GM12801 (cell line): ENCODE results near the gene RTN4IP1.

Experiments used
- TF ChIP-seq, protein P1 (sequence below): IDR thresholded peaks from one replicate; pipeline ENCODE4 v1.5.1; 2011; ENCODE audit warnings: control low read depth; ENCODE audit not compliant: insufficient read length; ENCODE audit errors: extremely low read depth

The RTN4IP1 gene

DNA sequence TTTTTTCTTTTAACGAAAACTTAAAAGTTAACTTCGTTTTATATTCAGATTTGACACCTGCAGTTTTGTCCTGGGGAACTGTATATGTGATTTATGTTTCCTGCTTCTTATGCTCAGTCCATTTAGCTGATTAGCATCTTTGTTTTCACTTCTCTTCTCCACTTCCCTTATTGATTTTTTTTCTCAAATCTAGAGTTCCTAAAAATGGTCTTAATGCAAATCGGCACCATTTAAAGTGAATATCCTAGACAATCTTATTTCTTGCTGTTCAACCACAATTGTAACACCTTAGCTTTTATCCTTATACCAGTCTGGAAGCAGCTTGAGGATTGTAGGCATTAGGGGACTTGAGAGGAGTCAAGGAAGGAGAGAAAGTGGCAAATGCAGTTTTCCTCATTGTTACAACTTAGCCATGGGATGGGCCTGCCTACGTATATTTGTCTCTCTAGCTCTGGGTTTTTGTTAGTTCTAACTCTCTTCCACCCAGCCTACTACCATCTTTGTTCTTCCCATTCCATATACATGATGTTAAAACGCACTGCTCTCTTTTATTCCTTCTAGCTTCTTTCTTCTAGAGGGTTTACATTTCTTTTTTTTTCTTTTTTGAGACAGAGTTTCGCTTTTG is 8.5 kb upstream of the RTN4IP1 start:
- TF ChIP-seq, protein P1, sequence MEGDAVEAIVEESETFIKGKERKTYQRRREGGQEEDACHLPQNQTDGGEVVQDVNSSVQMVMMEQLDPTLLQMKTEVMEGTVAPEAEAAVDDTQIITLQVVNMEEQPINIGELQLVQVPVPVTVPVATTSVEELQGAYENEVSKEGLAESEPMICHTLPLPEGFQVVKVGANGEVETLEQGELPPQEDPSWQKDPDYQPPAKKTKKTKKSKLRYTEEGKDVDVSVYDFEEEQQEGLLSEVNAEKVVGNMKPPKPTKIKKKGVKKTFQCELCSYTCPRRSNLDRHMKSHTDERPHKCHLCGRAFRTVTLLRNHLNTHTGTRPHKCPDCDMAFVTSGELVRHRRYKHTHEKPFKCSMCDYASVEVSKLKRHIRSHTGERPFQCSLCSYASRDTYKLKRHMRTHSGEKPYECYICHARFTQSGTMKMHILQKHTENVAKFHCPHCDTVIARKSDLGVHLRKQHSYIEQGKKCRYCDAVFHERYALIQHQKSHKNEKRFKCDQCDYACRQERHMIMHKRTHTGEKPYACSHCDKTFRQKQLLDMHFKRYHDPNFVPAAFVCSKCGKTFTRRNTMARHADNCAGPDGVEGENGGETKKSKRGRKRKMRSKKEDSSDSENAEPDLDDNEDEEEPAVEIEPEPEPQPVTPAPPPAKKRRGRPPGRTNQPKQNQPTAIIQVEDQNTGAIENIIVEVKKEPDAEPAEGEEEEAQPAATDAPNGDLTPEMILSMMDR, result no peak

DNA sequence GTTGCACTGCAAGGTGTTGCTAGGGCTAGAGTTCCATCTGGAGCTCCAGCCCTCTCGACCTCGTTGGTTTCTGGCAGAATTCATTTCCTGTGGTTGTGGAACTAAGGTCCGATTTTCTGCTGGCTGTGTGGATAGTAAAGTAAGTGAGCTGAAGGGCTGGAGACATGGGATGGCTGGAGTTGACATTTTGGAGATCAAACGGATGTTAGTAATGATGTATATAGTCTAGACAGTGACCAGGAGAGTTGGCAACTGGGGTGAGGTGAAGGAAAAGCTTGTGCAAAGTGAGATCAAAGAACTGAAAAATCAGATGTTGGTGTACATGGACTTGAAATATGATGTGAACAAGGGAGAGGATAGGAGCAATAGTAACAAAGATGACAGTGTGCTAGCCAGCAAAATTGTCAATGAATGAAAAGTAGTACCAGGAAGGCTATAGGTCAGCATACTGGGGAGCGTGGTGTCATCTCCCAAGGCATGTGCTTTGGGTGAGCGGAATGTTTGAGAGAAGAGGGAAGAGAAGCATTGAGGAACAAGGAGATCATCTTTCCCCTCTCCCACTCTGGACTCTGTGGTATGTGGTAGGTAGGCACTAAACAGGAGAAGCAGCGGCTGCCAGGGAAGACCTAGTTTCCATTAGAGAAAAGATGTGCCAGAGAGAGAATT is 7.9 kb upstream of the RTN4IP1 start:
- TF ChIP-seq, protein P1, result no peak

DNA sequence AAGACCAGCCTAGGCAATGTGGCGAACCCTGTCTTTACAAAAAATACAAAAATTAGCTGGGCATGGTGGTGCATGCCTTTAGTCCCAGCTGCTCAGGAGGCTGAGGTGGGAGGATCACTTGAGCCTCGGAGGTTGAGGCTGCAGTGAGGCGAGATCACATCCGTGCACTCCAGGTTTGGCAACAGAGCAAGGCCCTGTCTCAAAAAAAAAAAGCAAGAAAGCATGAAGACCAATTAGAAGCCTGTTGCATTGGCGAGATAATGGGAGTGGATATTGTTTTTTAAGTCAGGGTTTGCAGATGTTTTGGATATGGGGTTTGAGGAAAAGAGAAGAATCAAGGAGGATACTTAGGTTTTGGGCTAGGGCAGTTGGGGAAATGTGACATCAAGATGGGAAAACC is 5.3 kb upstream of the RTN4IP1 start:
- TF ChIP-seq, protein P1, result no peak

DNA sequence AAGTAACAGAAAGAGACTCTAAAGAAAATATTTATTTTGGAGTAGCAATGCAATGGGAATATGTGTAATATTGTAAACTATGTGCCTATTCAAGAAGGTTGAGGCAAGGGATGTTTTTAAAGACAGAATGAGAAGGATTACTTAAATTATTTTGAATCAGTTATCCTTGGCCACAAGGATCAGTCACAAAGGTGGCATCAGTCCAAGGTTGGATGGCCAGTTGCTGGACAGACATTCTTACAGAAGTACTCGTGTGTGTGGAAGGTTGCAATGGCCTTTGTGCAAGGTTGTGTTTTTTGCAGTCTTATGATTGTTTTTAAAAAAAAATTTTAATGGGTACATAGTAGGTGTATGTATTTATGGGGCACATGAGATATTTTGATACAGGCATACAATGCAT is 2.0 kb upstream of the RTN4IP1 start:
- TF ChIP-seq, protein P1, result no peak

DNA sequence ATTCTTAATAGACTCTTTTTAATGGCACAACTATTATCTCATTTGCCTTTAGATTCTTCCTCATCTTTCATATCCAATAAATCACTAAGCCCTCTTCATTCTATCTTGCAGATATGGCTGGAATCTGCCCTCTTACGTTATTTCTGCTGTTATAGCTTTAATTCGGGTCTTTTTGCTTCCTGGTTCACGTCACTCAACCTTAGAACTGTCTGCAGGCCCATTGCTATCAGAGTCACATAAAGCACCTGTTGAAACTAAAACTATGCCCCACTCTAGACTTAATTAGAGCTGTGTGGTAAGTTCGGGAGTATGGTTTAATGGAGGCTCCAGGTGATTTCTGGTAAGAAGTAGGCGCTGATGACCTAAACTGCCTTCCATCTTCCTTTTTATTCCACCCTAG is 1.1 kb upstream of the RTN4IP1 start:
- TF ChIP-seq, protein P1, result no peak

DNA sequence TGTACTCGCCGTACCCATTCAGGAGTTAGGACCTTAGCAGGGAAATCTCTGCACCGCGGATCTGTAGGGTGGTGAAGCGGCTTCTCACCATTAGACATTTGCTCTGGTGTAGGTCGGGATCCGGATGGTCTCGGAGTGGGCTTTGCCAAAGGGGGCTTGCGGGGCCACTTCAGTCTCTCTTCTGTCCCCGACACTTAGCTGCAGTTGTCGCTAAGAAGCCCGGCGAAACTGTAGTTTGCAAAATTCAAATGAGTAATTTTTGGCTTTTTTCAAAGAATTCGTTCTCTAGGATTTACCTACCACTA is 513 bp upstream of the RTN4IP1 start:
- TF ChIP-seq, protein P1, result no peak

DNA sequence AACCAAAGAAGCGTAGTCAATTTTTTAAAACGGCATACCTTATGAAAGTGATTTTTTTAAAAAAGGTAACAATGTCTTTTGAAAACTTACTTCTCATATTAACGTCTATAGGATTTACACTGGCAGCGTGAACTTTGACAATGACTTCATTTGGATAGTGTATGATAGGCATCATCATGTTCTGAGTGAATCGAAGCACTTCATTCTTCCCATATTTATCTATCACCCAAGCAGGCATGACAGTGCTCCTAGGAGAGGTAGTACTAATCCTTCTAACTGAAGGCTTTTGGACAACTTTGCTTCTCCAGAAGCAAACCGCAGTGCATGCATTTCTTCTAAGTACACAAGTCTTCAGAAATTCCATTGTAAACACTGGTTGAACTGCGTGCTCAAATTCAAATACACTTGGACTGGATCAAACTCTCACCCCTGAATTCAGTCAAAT is 618 bp downstream of the RTN4IP1 start:
- TF ChIP-seq, protein P1, result no peak
